ENCODE results near the gene MTHFD2.

The MTHFD2 gene

GRCh38 chr2:74188018-74188601, 10.3 kb upstream of the MTHFD2 start:
- H3K27me3 ChIP-seq, result no peaks in the 10 kb centered on the region
- no peaks in the 10 kb centered on the region for H3K9me3 ChIP-seq
- H3K4me3 ChIP-seq (ENCODE audit: low read depth in 1 of 2, low read length in 1 of 2), result no peak overlapping the region
- no peaks in the 10 kb centered on the region for H3K36me3 ChIP-seq
- H3K27ac ChIP-seq, result no peak overlapping the region
- H3K4me1 ChIP-seq (ENCODE audit: control insufficient read depth in 1 of 2, insufficient read depth in 1 of 2, low read depth in 1 of 2, low read length in 1 of 2), result peaks cover 23 to 27% of the 10 kb centered on the region in 2 experiments
- TF ChIP-seq CTCF (IDR thresholded peaks at IDR 0.05), result no peak

- Histone ChIP-seq H3K9me3 (no peaks in the 10 kb centered on the region), H3K4me3 (ENCODE audit: low read depth in 1 of 2, low read length in 1 of 2) (no peak overlapping the region), H3K27ac (no peak overlapping the region), H3K27me3 (no peaks in the 10 kb centered on the region), H3K36me3 (no peaks in the 10 kb centered on the region), H3K4me1 (ENCODE audit: control insufficient read depth in 1 of 2, insufficient read depth in 1 of 2, low read depth in 1 of 2, low read length in 1 of 2) (peaks cover 23 to 27% of the 10 kb centered on the region in 2 experiments)
- TF ChIP-seq CTCF (IDR thresholded peaks at IDR 0.05), result no peak
These were observed 9.7 kb upstream of the MTHFD2 start for GRCh38 chr2:74188696-74189095.

GRCh38 chr2:74191596-74192380, 6.6 kb upstream of the MTHFD2 start:
- Histone ChIP-seq H3K9me3 (no peaks in the 10 kb centered on the region), H3K4me3 (ENCODE audit: low read depth in 1 of 2, low read length in 1 of 2) (no peak overlapping the region), H3K27ac (no peak overlapping the region), H3K36me3 (no peaks in the 10 kb centered on the region), H3K4me1 (ENCODE audit: control insufficient read depth in 1 of 2, insufficient read depth in 1 of 2, low read depth in 1 of 2, low read length in 1 of 2) (peaks cover 0 to 3% of the 10 kb centered on the region in 2 experiments), H3K27me3 (no peaks in the 10 kb centered on the region)
- no peak for TF ChIP-seq CTCF (IDR thresholded peaks at IDR 0.05)

- TF ChIP-seq CTCF (IDR thresholded peaks at IDR 0.05), result no peak
- Histone ChIP-seq H3K27me3 (no peaks in the 10 kb centered on the region), H3K4me3 (ENCODE audit: low read depth in 1 of 2, low read length in 1 of 2) (no peak overlapping the region), H3K27ac (no peak overlapping the region), H3K36me3 (no peaks in the 10 kb centered on the region), H3K9me3 (no peaks in the 10 kb centered on the region), H3K4me1 (ENCODE audit: control insufficient read depth in 1 of 2, insufficient read depth in 1 of 2, low read depth in 1 of 2, low read length in 1 of 2) (peaks cover 15 to 16% of the 10 kb centered on the region in 2 experiments)
These were observed 3.6 kb upstream of the MTHFD2 start for GRCh38 chr2:74194799-74195198.

GRCh38 chr2:74197049-74197448, 1.4 kb upstream of the MTHFD2 start:
- H3K9me3 ChIP-seq, result no peaks in the 10 kb centered on the region
- H3K27me3 ChIP-seq, result no peaks in the 10 kb centered on the region
- no peak overlapping the region for H3K27ac ChIP-seq
- no peak overlapping the region for H3K4me3 ChIP-seq (ENCODE audit: low read depth in 1 of 2, low read length in 1 of 2)
- no peaks in the 10 kb centered on the region for H3K36me3 ChIP-seq
- TF ChIP-seq CTCF (IDR thresholded peaks at IDR 0.05), result no peak
- peaks cover 20 to 21% of the 10 kb centered on the region in 2 experiments for H3K4me1 ChIP-seq (ENCODE audit: control insufficient read depth in 1 of 2, insufficient read depth in 1 of 2, low read depth in 1 of 2, low read length in 1 of 2)
